Tibial artery (tissue), 4 donors: Measurements from ENCODE around the gene SAMD9L.
A peak's percentile ranks its signal among the peaks of the same experiment; 100 is the strongest.

ENCODE experiments used
- DNase-seq, 2 donors: peaks; one replicate each; pipeline ENCODE4 v3.0.0-alpha.2; 2019
- H3K27ac ChIP-seq, 2 donors: fragments of 200-600 bp; sonication (generic) in 1 of 2; 1 replicate in 1 of 2; 2 replicates in 1 of 2; pipeline ENCODE4 v1.5.1; 2018 to 2019; ENCODE audit warnings: mild to moderate bottlenecking in 1 of 2
- H3K27me3 ChIP-seq, 2 donors: fragments of 200-600 bp; sonication (generic) in 1 of 2; one replicate each; pipeline versions ENCODE4 v1.5.1 to v1.6.0; 2016 to 2019
- H3K36me3 ChIP-seq, 3 donors: fragments of 200-600 bp; sonication (generic) in 2 of 3; one replicate each; pipeline ENCODE4 v1.5.1; 2016 to 2019; ENCODE audit warnings: mild to moderate bottlenecking in 2 of 3
- H3K4me1 ChIP-seq, 4 donors: fragments of 200-600 bp; sonication (generic) in 2 of 4; 1 replicate in 3 of 4; 2 replicates in 1 of 4; pipeline ENCODE4 v1.5.1; 2016 to 2019
- H3K4me3 ChIP-seq, 2 donors: fragments of 200-600 bp; sonication (generic) in 1 of 2; 1 replicate in 1 of 2; 2 replicates in 1 of 2; pipeline ENCODE4 v1.5.1; 2018 to 2019; ENCODE audit warnings: mild to moderate bottlenecking in 2 of 2
- H3K9me3 ChIP-seq, 3 donors: fragments of 200-600 bp; sonication (generic) in 1 of 3; one replicate each; pipeline ENCODE4 v1.5.1; 2016 to 2019
- CTCF ChIP-seq, 2 experiments: fragments of 200-600 bp in 1 of 2; fragments of 450-650 bp in 1 of 2; IDR thresholded peaks; one replicate each; pipeline ENCODE4 v1.5.1; 2017 to 2019; ENCODE audit warnings: antibody characterized with exemption in 2 of 2, mild to moderate bottlenecking in 1 of 2, moderate library complexity in 1 of 2
- intact Hi-C: fragments of 100-400 bp; cut with DNase I; formaldehyde crosslinking; loops from one replicate; pipeline ENCODE4 v1.15.0; 2023; ENCODE audit warnings: low total_unique reads

The SAMD9L gene

GRCh38 chr7:93159490-93159889 is 11.3 kb upstream of the SAMD9L start:
- Histone ChIP-seq H3K27me3 (no peaks in the 10 kb centered on the region), H3K36me3 (no peaks in the 10 kb centered on the region), H3K9me3 (no peaks in the 10 kb centered on the region), H3K27ac (no peak overlapping the region), H3K4me3 (no peak overlapping the region), H3K4me1 (no peaks in the 10 kb centered on the region)
- no peak for TF ChIP-seq CTCF (IDR thresholded peaks at IDR 0.05)
- no peak for DNase-seq
- intact Hi-C loops = no loop called here

GRCh38 chr7:93156884-93157283 is 8.7 kb upstream of the SAMD9L start:
- Histone ChIP-seq H3K9me3 (no peaks in the 10 kb centered on the region), H3K4me1 (no peaks in the 10 kb centered on the region), H3K27ac (no peak overlapping the region), H3K27me3 (no peaks in the 10 kb centered on the region), H3K4me3 (no peak overlapping the region), H3K36me3 (no peaks in the 10 kb centered on the region)
- no peak for TF ChIP-seq CTCF (IDR thresholded peaks at IDR 0.05)
- intact Hi-C loops = no loop called here
- no peak for DNase-seq

GRCh38 chr7:93150200-93150835 is 2.1 kb upstream of the SAMD9L start:
- Histone ChIP-seq H3K4me1 (peaks cover 0 to 14% (median 7%) of the 10 kb centered on the region in 4 donors), H3K27me3 (no peaks in the 10 kb centered on the region), H3K27ac (no peak overlapping the region), H3K36me3 (no peaks in the 10 kb centered on the region), H3K4me3 (no peak overlapping the region), H3K9me3 (no peaks in the 10 kb centered on the region)
- DNase-seq = no peak
- intact Hi-C loops = no loop called here
- TF ChIP-seq CTCF (IDR thresholded peaks at IDR 0.05) = no peak

GRCh38 chr7:93148727-93149126 is 542 bp upstream of the SAMD9L start:
- Histone ChIP-seq H3K9me3 (no peaks in the 10 kb centered on the region), H3K4me1 (peaks cover 0 to 14% (median 7%) of the 10 kb centered on the region in 4 donors), H3K4me3 (peak overlapping the region in 1 of 2 donors; percentile 55), H3K36me3 (peaks cover 13 to 16% (median 15%) of the 10 kb centered on the region in 3 donors), H3K27me3 (no peaks in the 10 kb centered on the region), H3K27ac (peak overlapping the region; percentile 30 to 39)
- TF ChIP-seq CTCF (IDR thresholded peaks at IDR 0.05) = no peak
- intact Hi-C loops = no loop called here
- DNase-seq = no peak

GRCh38 chr7:93147363-93147762 is 822 bp downstream of the SAMD9L start:
- Histone ChIP-seq H3K4me1 (peaks cover 0 to 14% (median 7%) of the 10 kb centered on the region in 4 donors), H3K27me3 (no peaks in the 10 kb centered on the region), H3K9me3 (no peaks in the 10 kb centered on the region), H3K4me3 (peak overlapping the region; percentile 42 to 55), H3K36me3 (peaks cover 26 to 29% (median 28%) of the 10 kb centered on the region in 3 donors), H3K27ac (peak overlapping the region; percentile 30 to 39)
- intact Hi-C loops = no loop called here
- no peak for TF ChIP-seq CTCF (IDR thresholded peaks at IDR 0.05)
- no peak for DNase-seq
